HL-60 (cell line): ENCODE data around the gene ATRN.

ENCODE experiments used
- POLR2AphosphoS5 ChIP-seq: IDR thresholded peaks from 2 replicates; pipeline ENCODE4 v1.6.1; 2012; ENCODE audit warnings: low read depth
- TF ChIP-seq, protein P1 (sequence below): IDR thresholded peaks from one replicate; pipeline ENCODE4 v1.5.1; 2011; ENCODE audit warnings: low read length, control low read depth, inconsistent platforms; ENCODE audit not compliant: insufficient read depth
- TF ChIP-seq, protein P2 (sequence below): IDR thresholded peaks from 2 replicates; pipeline ENCODE4 v1.6.1; 2012; ENCODE audit warnings: low read depth; ENCODE audit not compliant: insufficient replicate concordance

GRCh38 chr20:3696200-3696599 lies 225.4 kb downstream of the ATRN start:
- TF ChIP-seq, protein P1, sequence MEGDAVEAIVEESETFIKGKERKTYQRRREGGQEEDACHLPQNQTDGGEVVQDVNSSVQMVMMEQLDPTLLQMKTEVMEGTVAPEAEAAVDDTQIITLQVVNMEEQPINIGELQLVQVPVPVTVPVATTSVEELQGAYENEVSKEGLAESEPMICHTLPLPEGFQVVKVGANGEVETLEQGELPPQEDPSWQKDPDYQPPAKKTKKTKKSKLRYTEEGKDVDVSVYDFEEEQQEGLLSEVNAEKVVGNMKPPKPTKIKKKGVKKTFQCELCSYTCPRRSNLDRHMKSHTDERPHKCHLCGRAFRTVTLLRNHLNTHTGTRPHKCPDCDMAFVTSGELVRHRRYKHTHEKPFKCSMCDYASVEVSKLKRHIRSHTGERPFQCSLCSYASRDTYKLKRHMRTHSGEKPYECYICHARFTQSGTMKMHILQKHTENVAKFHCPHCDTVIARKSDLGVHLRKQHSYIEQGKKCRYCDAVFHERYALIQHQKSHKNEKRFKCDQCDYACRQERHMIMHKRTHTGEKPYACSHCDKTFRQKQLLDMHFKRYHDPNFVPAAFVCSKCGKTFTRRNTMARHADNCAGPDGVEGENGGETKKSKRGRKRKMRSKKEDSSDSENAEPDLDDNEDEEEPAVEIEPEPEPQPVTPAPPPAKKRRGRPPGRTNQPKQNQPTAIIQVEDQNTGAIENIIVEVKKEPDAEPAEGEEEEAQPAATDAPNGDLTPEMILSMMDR: peak; percentile 19
- no peak for TF ChIP-seq POLR2AphosphoS5
- TF ChIP-seq, protein P2, sequence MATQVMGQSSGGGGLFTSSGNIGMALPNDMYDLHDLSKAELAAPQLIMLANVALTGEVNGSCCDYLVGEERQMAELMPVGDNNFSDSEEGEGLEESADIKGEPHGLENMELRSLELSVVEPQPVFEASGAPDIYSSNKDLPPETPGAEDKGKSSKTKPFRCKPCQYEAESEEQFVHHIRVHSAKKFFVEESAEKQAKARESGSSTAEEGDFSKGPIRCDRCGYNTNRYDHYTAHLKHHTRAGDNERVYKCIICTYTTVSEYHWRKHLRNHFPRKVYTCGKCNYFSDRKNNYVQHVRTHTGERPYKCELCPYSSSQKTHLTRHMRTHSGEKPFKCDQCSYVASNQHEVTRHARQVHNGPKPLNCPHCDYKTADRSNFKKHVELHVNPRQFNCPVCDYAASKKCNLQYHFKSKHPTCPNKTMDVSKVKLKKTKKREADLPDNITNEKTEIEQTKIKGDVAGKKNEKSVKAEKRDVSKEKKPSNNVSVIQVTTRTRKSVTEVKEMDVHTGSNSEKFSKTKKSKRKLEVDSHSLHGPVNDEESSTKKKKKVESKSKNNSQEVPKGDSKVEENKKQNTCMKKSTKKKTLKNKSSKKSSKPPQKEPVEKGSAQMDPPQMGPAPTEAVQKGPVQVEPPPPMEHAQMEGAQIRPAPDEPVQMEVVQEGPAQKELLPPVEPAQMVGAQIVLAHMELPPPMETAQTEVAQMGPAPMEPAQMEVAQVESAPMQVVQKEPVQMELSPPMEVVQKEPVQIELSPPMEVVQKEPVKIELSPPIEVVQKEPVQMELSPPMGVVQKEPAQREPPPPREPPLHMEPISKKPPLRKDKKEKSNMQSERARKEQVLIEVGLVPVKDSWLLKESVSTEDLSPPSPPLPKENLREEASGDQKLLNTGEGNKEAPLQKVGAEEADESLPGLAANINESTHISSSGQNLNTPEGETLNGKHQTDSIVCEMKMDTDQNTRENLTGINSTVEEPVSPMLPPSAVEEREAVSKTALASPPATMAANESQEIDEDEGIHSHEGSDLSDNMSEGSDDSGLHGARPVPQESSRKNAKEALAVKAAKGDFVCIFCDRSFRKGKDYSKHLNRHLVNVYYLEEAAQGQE: no peak
